H9 (cell line): ENCODE data around the gene GAPDH. TPM values are rescaled to one million over a fixed set of nuclear protein-coding genes. Genes with fewer than 3 reads are reported as not detected.
A peak's percentile ranks its signal among the peaks of the same experiment; 100 is the strongest.

Experiments used
- DNase-seq: peaks from one replicate; pipeline ENCODE4 v3.0.0-alpha.2; 2017
- H2AFZ ChIP-seq: one replicate; pipeline ENCODE4 v1.6.1; 2013; ENCODE audit warnings: mild to moderate bottlenecking, low read length, control low read depth, moderate library complexity
- H2AK5ac ChIP-seq: 2 replicates; pipeline ENCODE4 v1.6.1; 2013; ENCODE audit warnings: low read length, control low read depth, mixed read lengths; ENCODE audit not compliant: insufficient read length
- H2BK120ac ChIP-seq: one replicate; pipeline ENCODE4 v1.6.1; 2013; ENCODE audit warnings: low read depth, mild to moderate bottlenecking, low read length, control low read depth, inconsistent platforms; ENCODE audit not compliant: poor library complexity, severe bottlenecking
- H2BK12ac ChIP-seq: 2 replicates; pipeline ENCODE4 v1.6.1; 2013; ENCODE audit warnings: low read length, control low read depth, mixed read lengths, low read depth; ENCODE audit not compliant: insufficient read length
- H2BK15ac ChIP-seq: 2 replicates; pipeline ENCODE4 v1.6.1; 2013; ENCODE audit warnings: low read depth, low read length, control low read depth
- H2BK20ac ChIP-seq: one replicate; pipeline ENCODE4 v1.6.1; 2013; ENCODE audit warnings: low read depth, mild to moderate bottlenecking, low read length, control low read depth, inconsistent platforms; ENCODE audit not compliant: poor library complexity, severe bottlenecking
- H2BK5ac ChIP-seq: 2 replicates; pipeline ENCODE4 v1.6.1; 2013; ENCODE audit warnings: low read length, control low read depth, mixed read lengths; ENCODE audit not compliant: insufficient read length
- H3K14ac ChIP-seq: 2 replicates; pipeline ENCODE4 v1.6.1; 2013; ENCODE audit warnings: low read length, control low read depth; ENCODE audit not compliant: insufficient read depth
- H3K18ac ChIP-seq: 2 replicates; pipeline ENCODE4 v1.6.1; 2013; ENCODE audit warnings: low read depth, mild to moderate bottlenecking, mixed read lengths, low read length, control low read depth; ENCODE audit not compliant: insufficient read length
- H3K23ac ChIP-seq: 2 replicates; pipeline ENCODE4 v1.6.1; 2013; ENCODE audit warnings: low read length, control low read depth, mixed read lengths, low read depth; ENCODE audit not compliant: insufficient read length
- H3K23me2 ChIP-seq: 2 replicates; pipeline ENCODE4 v1.6.1; 2013; ENCODE audit warnings: low read depth, mild to moderate bottlenecking, mixed read lengths, low read length, control low read depth; ENCODE audit not compliant: insufficient read length, poor library complexity, severe bottlenecking
- H3K27ac ChIP-seq: 2 replicates; pipeline ENCODE4 v1.5.1; 2013; ENCODE audit warnings: low read length, control low read depth, mixed read lengths, low read depth; ENCODE audit not compliant: insufficient read length
- H3K27me3 ChIP-seq: 2 replicates; pipeline ENCODE4 v1.6.1; 2013; ENCODE audit warnings: low read length, control low read depth, inconsistent platforms; ENCODE audit not compliant: insufficient read depth
- H3K4ac ChIP-seq: 2 replicates; pipeline ENCODE4 v1.6.1; 2013; ENCODE audit warnings: low read depth, mild to moderate bottlenecking, control low read depth, inconsistent platforms, low read length, moderate library complexity
- H3K4me1 ChIP-seq: 2 replicates; pipeline ENCODE4 v1.6.1; 2013; ENCODE audit warnings: low read length, control low read depth, inconsistent platforms; ENCODE audit not compliant: insufficient read depth
- H3K4me2 ChIP-seq: 2 replicates; pipeline ENCODE4 v1.6.1; 2013; ENCODE audit warnings: low read length, control low read depth, mixed read lengths; ENCODE audit not compliant: insufficient read length, insufficient read depth
- H3K56ac ChIP-seq: 2 replicates; pipeline ENCODE4 v1.6.1; 2013; ENCODE audit warnings: low read depth, mild to moderate bottlenecking, mixed read lengths, low read length, control low read depth; ENCODE audit not compliant: insufficient read length
- H3K79me1 ChIP-seq: 2 replicates; pipeline ENCODE4 v1.6.1; 2013; ENCODE audit warnings: low read depth, mild to moderate bottlenecking, moderate library complexity, low read length, control low read depth, inconsistent platforms; ENCODE audit not compliant: insufficient read depth, poor library complexity, severe bottlenecking
- H3K79me2 ChIP-seq: 2 replicates; pipeline ENCODE4 v1.6.1; 2013; ENCODE audit warnings: low read length, control low read depth, inconsistent platforms; ENCODE audit not compliant: insufficient read depth
- H3K9ac ChIP-seq: 2 replicates; pipeline ENCODE4 v1.6.1; 2013; ENCODE audit warnings: low read length, control low read depth, mixed read lengths; ENCODE audit not compliant: insufficient read length; ENCODE audit errors: extremely low read depth
- H3K9me3 ChIP-seq: one replicate; pipeline ENCODE4 v1.6.1; 2013; ENCODE audit warnings: low read depth, low read length, inconsistent platforms; ENCODE audit not compliant: control insufficient read depth
- H3T11ph ChIP-seq: one replicate; pipeline ENCODE4 v1.6.1; 2013; ENCODE audit warnings: mild to moderate bottlenecking, low read length, control low read depth, inconsistent platforms
- H4K20me1 ChIP-seq: one replicate; pipeline ENCODE4 v1.6.1; 2013; ENCODE audit not compliant: control insufficient read depth, insufficient read length, insufficient read depth
- H4K5ac ChIP-seq: 2 replicates; pipeline ENCODE4 v1.6.1; 2013; ENCODE audit warnings: low read depth, mild to moderate bottlenecking, mixed read lengths, low read length, control low read depth; ENCODE audit not compliant: insufficient read length
- H4K8ac ChIP-seq: replicated peaks from 2 replicates; pipeline ENCODE4 v1.6.1; 2013; ENCODE audit warnings: low read length, control low read depth, mixed read lengths, low read depth; ENCODE audit not compliant: insufficient read length
- H4K91ac ChIP-seq: 2 replicates; pipeline ENCODE4 v1.6.1; 2013; ENCODE audit warnings: low read depth, mild to moderate bottlenecking, moderate library complexity, mixed read lengths, low read length, control low read depth; ENCODE audit not compliant: insufficient read length
- H3K27ac Mint-ChIP-seq, 3 experiments: 2 replicates in 2 of 3; 3 replicates in 1 of 3; pipeline ENCODE4 v1.8.0; 2020 to 2021; ENCODE audit warnings: mixed read lengths in 3 of 3, mild to moderate bottlenecking in 1 of 3, moderate library complexity in 1 of 3
- H3K27me3 Mint-ChIP-seq: 2 replicates; pipeline ENCODE4 v1.8.0; 2021; ENCODE audit warnings: low read depth, mild to moderate bottlenecking, moderate library complexity, mixed read lengths
- H3K36me3 Mint-ChIP-seq, 3 experiments: 2 replicates in 2 of 3; 3 replicates in 1 of 3; pipeline ENCODE4 v1.8.0; 2020 to 2021; ENCODE audit warnings: low read depth in 3 of 3, mixed read lengths in 3 of 3; ENCODE audit not compliant: insufficient read depth in 1 of 3
- H3K4me1 Mint-ChIP-seq, 2 experiments: 2 replicates each; pipeline ENCODE4 v1.8.0; 2020; ENCODE audit warnings: mixed read lengths in 2 of 2
- H3K4me3 Mint-ChIP-seq, 2 experiments: 2 replicates in 1 of 2; 3 replicates in 1 of 2; pipeline ENCODE4 v1.8.0; 2020 to 2021; ENCODE audit warnings: mild to moderate bottlenecking in 2 of 2, mixed read lengths in 2 of 2, moderate library complexity in 1 of 2
- H3K9me3 Mint-ChIP-seq, 2 experiments: 2 replicates in 1 of 2; 3 replicates in 1 of 2; pipeline ENCODE4 v1.8.0; 2020; ENCODE audit warnings: mild to moderate bottlenecking in 2 of 2, mixed read lengths in 2 of 2, moderate library complexity in 1 of 2
- WGBS: extraction: QIAGEN DNeasy Blood & Tissue Kit; methylation state at CpG from one replicate; pipeline ENCODE4 v1.1.7; 2013; ENCODE audit warnings: missing lambda C conversion rate, low lambda C conversion rate, mixed read lengths; ENCODE audit not compliant: insufficient read length; ENCODE audit errors: extremely low coverage; 5-methylcytosine and 5-hydroxymethylcytosine counted together
- total RNA-seq: library from RNA; stranded (reverse); gene quantifications from 2 replicates; pipeline ENCODE4 v1.2.1, GENCODE V29; 2021
- TF ChIP-seq, protein P1 (sequence below): fragments of 200-600 bp; sonication (generic); conservative IDR thresholded peaks from 3 replicates; pipeline ENCODE4 v1.8.0; 2021; ENCODE audit warnings: antibody characterized with exemption, mild to moderate bottlenecking

Gene GAPDH
- total RNA-seq, 1 experiment from 2014 or later: 4,581 TPM

DNA sequence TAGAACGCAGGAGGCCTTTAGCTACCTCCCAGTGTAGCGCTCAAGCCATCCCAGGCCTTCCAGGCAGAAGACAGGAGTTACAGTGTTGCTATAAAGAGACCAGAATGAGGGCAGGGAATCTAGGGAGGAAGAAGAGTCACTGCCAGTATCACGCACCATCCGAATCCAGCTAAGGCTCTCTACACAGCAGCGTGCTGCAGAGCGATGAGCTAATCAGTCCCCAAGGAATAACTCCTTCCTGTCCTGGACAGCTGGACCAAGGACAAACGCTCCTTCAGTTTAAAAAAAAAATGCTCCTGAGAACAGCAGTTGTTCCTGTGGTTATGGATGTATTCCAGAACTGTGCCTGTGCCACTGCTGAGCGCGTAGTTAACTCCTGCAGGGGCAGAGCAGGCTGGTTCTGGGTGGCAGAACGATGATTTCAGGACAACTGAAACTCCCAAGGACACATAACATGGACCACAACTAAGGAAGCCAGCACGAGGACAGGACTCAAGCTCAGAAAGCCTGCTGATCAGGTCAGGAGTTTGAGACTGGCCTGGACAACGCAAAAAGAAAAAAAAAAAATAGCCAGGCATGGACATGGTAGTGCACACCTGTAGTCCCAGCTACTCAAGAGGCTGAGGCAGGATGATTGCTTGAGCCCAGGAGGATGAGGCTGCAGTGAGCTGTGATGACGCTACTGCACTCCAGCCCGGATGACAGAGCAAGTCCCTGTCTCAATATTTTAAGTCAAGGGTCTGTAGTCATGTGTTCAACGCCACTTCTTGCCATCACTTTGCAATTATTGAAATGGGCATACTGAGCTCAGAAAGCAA lies 18.9 kb downstream of the GAPDH start:
- Histone ChIP-seq H3K4ac (no peak overlapping the region), H2BK20ac (no peak overlapping the region), H3K9ac (no peak overlapping the region), H3K56ac (no peak overlapping the region), H2AK5ac (no peak overlapping the region), H3K4me1 (peaks cover 2% of the 10 kb centered on the region; the same call in 1 of the 2 replicates), H4K20me1 (no peaks in the 10 kb centered on the region), H3K9me3 (no peaks in the 10 kb centered on the region), H2BK120ac (no peak overlapping the region), H2BK5ac (no peak overlapping the region), H2BK12ac (no peak overlapping the region), H4K8ac (no peak overlapping the region), H2BK15ac (no peak overlapping the region), H4K5ac (no peak overlapping the region), H3K4me2 (no peak overlapping the region), H3T11ph (no peak overlapping the region), H3K27me3 (no peaks in the 10 kb centered on the region), H3K79me1 (peaks cover 3% of the 10 kb centered on the region), H2AFZ (no peak overlapping the region), H3K27ac (no peak overlapping the region), H3K79me2 (peaks cover 10% of the 10 kb centered on the region; the same call in 1 of the 2 replicates), H3K23ac (no peak overlapping the region), H3K23me2 (peaks cover 11% of the 10 kb centered on the region), H4K91ac (no peak overlapping the region), H3K18ac (no peak overlapping the region), H3K14ac (no peak overlapping the region)
- no peak overlapping the region for H3K27ac Mint-ChIP-seq
- peaks cover 27 to 38% of the 10 kb centered on the region in 2 experiments for H3K4me1 Mint-ChIP-seq
- TF ChIP-seq, protein P1, sequence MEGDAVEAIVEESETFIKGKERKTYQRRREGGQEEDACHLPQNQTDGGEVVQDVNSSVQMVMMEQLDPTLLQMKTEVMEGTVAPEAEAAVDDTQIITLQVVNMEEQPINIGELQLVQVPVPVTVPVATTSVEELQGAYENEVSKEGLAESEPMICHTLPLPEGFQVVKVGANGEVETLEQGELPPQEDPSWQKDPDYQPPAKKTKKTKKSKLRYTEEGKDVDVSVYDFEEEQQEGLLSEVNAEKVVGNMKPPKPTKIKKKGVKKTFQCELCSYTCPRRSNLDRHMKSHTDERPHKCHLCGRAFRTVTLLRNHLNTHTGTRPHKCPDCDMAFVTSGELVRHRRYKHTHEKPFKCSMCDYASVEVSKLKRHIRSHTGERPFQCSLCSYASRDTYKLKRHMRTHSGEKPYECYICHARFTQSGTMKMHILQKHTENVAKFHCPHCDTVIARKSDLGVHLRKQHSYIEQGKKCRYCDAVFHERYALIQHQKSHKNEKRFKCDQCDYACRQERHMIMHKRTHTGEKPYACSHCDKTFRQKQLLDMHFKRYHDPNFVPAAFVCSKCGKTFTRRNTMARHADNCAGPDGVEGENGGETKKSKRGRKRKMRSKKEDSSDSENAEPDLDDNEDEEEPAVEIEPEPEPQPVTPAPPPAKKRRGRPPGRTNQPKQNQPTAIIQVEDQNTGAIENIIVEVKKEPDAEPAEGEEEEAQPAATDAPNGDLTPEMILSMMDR: no peak
- H3K9me3 Mint-ChIP-seq: no peaks in the 10 kb centered on the region
- no peak for DNase-seq
- no peaks in the 10 kb centered on the region for H3K27me3 Mint-ChIP-seq
- peak overlapping the region; percentile 48 to 87; a peak in 3 of 5 replicates for H3K4me3 Mint-ChIP-seq
- peaks cover 9 to 44% (median 24%) of the 10 kb centered on the region in 3 experiments; a peak in 5 of 7 replicates for H3K36me3 Mint-ChIP-seq
- no CpG with 5 or more reads among the region's 15 CpGs for WGBS
